HG03520 (cell line): ENCODE measurements around the gene CEL.

Experiments used
- ATAC-seq: cut with Tn5 transposase; IDR thresholded peaks from one replicate; pipeline ENCODE4 v1.9.1; 2021; ENCODE audit warnings: mild to moderate bottlenecking, moderate library complexity; ENCODE audit not compliant: unreplicated experiment

Gene CEL

DNA sequence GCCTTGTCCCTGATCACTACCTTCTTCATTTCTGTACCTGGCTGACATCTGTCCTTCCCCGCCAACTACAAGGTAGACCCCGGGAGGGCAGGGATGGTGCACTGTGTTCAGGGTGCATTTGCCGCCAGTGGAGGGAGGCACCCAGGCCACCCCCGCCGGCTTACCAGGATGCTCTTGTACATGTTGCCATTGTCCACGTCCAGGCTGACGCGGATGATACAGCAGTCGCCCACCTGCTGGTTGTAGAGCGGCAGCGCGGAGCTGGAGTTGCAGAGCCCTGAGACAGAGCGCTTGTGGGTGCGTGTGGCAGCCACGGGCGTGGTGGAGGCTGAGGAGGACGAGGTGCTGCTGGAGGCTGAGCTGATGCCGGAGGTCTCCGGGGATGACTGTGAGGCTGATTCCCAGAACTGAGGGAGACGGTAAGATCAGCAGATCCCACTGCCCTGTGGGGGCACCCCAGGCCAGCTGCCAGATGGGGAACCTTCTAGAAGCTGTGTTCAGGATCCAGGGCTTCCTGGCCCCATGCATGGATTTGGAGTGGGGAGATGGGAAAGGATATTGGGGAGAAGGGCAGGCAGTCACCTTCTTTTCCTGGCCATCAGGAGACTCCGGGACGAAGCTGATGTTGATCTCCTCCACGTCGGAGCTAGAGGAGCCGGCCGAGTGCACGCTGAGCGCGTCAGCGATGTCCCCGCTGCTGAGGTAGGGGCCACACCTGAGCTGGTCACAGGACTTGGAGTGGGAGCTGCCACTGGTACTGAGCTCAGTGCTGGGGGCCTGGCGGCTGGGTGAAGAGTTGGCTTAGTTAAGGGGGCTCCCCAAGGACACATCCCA is 39.8 kb downstream of the CEL start:
- ATAC-seq = no peak

GRCh38 chr9:133102190-133103021 is 40.6 kb downstream of the CEL start:
- ATAC-seq = no peak

- ATAC-seq = no peak
Measured at GRCh38 chr9:133103183-133103986, 41.6 kb downstream of the CEL start.

DNA sequence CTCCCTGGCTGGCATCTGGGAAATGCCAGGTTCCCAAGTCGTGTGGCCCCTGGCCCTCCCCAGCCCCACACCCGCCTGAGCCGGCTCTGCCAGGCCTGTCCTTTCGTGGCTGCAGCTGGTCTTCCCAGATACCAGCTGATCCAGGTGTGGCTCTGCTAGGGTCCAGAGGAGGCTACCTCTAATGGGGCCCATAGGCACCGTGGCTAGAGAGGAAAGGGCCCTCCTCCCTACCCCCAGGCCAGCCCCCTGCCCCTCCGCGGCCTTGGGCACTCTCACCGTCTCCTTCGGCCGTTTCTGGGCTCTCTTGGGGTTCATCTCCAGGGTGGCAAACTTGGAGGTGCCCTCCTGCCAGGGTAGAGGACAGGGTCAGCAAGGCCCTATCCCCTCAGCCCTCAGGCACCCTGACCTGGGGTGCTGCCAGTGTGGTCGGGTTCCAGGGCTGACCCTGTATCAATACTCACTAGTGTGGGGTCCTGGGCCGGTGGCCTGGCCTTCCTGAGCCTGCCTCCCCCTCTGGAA is 42.3 kb downstream of the CEL start:
- no peak for ATAC-seq

GRCh38 chr9:133104718-133105460 is 43.1 kb downstream of the CEL start:
- no peak for ATAC-seq

DNA sequence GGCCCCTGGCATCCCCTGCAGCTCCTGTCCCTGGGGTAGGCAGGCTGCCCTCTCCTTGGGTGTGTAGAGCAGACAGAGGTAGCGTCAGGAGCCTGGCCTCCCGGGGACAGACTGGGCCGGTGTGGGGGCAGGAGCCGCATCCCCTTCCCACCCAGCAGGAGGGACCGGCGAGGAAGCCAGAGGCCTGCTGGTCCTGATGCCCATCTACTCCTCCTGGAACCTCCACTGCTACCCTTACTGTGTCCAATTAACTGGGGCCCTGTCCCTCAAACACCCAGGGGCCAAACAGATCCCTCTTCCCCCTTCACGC is 43.6 kb downstream of the CEL start:
- ATAC-seq = no peak

GRCh38 chr9:133106511-133107244 is 44.9 kb downstream of the CEL start:
- no peak for ATAC-seq

- no peak for ATAC-seq
Measured at GRCh38 chr9:133107245-133107722, 45.5 kb downstream of the CEL start.

- no peak for ATAC-seq
Measured at GRCh38 chr9:133107961-133108793, 46.4 kb downstream of the CEL start.

GRCh38 chr9:133108794-133109641 is 47.2 kb downstream of the CEL start:
- ATAC-seq = no peak

DNA sequence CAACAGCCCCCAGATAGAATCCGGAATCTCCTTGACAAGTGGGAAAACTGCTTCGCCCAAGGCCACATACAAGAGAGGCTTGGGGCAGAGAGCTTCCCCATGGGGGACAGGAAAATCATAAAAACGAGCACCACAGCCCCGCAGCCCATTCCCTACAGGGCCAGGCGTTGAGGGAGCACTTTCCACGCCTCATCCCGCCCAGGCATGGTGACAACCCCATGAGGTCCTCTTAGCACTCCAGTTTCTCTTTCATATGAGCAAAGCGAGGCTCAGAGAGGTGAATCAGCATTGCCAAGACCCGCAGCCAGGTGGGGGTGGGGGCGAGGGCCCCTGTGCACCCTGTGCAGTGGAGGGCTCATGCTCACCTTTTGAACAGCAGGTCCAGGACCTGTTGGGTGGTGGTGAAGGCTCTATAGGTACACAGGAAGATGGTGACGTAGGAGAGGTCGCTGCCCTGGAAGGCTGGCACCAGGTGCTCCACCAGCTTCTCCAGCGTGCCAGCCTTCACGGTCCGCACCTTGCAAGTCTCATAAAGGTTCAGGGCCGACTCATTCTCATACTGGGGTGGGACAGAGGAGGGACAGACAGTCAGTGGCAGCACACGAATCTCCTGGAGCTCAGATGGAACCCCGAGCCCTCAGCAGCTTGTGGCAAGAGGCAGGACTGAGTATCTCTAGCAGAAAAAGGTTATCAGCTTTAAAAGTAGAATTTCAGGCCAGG is 48.3 kb downstream of the CEL start:
- no peak for ATAC-seq

GRCh38 chr9:133111808-133112662 is 50.3 kb downstream of the CEL start:
- no peak for ATAC-seq

DNA sequence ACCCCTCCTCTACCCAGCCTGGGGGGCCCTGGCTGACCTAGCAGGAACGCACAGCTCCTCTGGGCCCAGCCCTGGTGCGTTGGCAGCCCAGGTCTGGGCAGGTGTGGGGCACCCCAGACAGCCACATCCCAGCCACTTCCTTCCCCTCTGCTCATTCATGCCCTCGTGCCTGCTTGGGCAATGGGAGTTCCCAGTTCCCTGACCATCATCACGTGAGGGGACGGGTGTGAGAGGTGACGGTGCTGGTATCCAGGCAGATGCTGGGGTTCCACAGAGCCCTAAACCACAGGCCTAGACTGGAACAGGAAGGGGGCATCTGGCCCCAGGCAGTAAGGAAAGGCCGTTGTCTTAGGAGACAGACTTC is 50.9 kb downstream of the CEL start:
- ATAC-seq = no peak

GRCh38 chr9:133113163-133113948 is 51.6 kb downstream of the CEL start:
- ATAC-seq = no peak
